ENCODE results near the gene SH3BGRL.

Gene SH3BGRL

DNA sequence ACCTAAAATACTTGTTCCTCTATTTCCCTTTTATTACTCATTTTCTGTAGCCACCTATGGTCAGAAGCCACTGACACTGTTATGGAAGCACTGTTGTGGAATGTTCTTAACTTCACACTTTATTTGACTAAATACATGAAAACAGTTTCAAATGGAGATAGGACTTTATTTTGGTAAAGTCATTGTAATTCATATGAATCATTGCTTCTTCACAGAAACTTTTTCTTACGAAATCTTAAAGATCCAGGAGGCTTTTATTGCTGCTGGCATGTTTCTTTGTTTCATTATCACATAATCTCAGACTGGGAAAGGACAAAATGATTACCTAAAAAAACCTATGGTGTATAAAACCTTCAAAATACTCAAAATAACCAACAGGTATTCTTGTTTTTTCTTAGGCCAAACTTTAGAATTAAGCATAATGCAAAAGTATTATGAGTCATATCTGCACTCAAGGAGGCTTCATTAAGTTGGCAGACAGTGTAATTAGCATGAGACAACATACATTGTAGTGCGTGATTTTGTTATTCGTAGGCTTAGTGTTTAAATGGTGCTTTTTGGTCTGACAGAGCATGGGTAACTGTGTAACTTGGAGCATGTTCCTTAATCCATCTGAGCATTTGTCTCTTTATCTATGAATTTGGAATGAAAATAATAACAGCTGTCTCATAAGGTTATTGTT, 58.0 kb downstream of the SH3BGRL start:
- H3K36me3 ChIP-seq (ENCODE audit: control insufficient read depth, low read depth, low read length), result no peaks in the 10 kb centered on the region
- H3K9ac ChIP-seq (ENCODE audit: low read length), result no peak overlapping the region
- H3K4me3 ChIP-seq (ENCODE audit: low read length), result no peak overlapping the region
- H3K9me3 ChIP-seq (ENCODE audit: control insufficient read depth, low read depth, low read length), result peaks cover 11% of the 10 kb centered on the region
- H3K4me1 ChIP-seq (ENCODE audit: control insufficient read depth, low read depth, low read length), result peaks cover 20% of the 10 kb centered on the region
- no peaks in the 10 kb centered on the region for H3K27me3 ChIP-seq (ENCODE audit: control insufficient read depth, insufficient read depth, low read length)
- no peak overlapping the region for H3K27ac ChIP-seq (ENCODE audit: low read length)

- Histone ChIP-seq H3K9me3 (ENCODE audit: control insufficient read depth, low read depth, low read length) (peaks cover 5% of the 10 kb centered on the region), H3K9ac (ENCODE audit: low read length) (no peak overlapping the region), H3K4me1 (ENCODE audit: control insufficient read depth, low read depth, low read length) (peaks cover 20% of the 10 kb centered on the region), H3K27me3 (ENCODE audit: control insufficient read depth, insufficient read depth, low read length) (no peaks in the 10 kb centered on the region), H3K27ac (ENCODE audit: low read length) (no peak overlapping the region), H3K4me3 (ENCODE audit: low read length) (no peak overlapping the region), H3K36me3 (ENCODE audit: control insufficient read depth, low read depth, low read length) (no peaks in the 10 kb centered on the region)
Observed at GRCh38 chrX:81261576-81261975, 59.7 kb downstream of the SH3BGRL start.

- H3K4me3 ChIP-seq (ENCODE audit: low read length), result no peak overlapping the region
- H3K9ac ChIP-seq (ENCODE audit: low read length), result no peak overlapping the region
- H3K36me3 ChIP-seq (ENCODE audit: control insufficient read depth, low read depth, low read length), result no peaks in the 10 kb centered on the region
- H3K4me1 ChIP-seq (ENCODE audit: control insufficient read depth, low read depth, low read length), result peaks cover 20% of the 10 kb centered on the region
- no peaks in the 10 kb centered on the region for H3K27me3 ChIP-seq (ENCODE audit: control insufficient read depth, insufficient read depth, low read length)
- H3K9me3 ChIP-seq (ENCODE audit: control insufficient read depth, low read depth, low read length), result peaks cover 5% of the 10 kb centered on the region
- no peak overlapping the region for H3K27ac ChIP-seq (ENCODE audit: low read length)
Observed at GRCh38 chrX:81263059-81263458, 61.2 kb downstream of the SH3BGRL start.

DNA sequence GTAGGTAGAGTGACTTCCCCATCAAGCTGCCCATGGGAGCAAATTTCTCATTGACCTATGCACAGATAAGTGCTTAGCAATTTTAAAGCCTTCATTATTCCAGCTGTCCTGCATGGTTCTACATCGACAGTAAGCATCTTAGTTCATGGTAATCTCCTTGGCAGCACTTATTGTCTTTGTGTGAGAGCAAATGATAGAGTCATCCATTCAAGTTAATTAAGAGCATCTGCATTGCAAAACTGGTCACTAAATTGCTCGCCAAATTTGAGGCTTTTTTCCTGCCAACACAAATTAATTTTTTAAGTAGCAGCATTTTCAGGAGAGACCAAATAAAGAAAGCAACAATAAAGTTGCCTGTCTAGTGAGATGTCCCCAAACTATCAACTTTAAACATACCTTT, 76.7 kb downstream of the SH3BGRL start:
- H3K9ac ChIP-seq (ENCODE audit: low read length), result no peak overlapping the region
- H3K27me3 ChIP-seq (ENCODE audit: control insufficient read depth, insufficient read depth, low read length), result no peaks in the 10 kb centered on the region
- peaks cover 19% of the 10 kb centered on the region for H3K9me3 ChIP-seq (ENCODE audit: control insufficient read depth, low read depth, low read length)
- no peak overlapping the region for H3K27ac ChIP-seq (ENCODE audit: low read length)
- no peak overlapping the region for H3K4me3 ChIP-seq (ENCODE audit: low read length)
- H3K4me1 ChIP-seq (ENCODE audit: control insufficient read depth, low read depth, low read length), result no peaks in the 10 kb centered on the region
- H3K36me3 ChIP-seq (ENCODE audit: control insufficient read depth, low read depth, low read length), result no peaks in the 10 kb centered on the region

GRCh38 chrX:81280148-81280547, 78.2 kb downstream of the SH3BGRL start:
- Histone ChIP-seq H3K4me3 (ENCODE audit: low read length) (no peak overlapping the region), H3K9me3 (ENCODE audit: control insufficient read depth, low read depth, low read length) (peaks cover 24% of the 10 kb centered on the region), H3K9ac (ENCODE audit: low read length) (no peak overlapping the region), H3K27ac (ENCODE audit: low read length) (no peak overlapping the region), H3K27me3 (ENCODE audit: control insufficient read depth, insufficient read depth, low read length) (no peaks in the 10 kb centered on the region), H3K36me3 (ENCODE audit: control insufficient read depth, low read depth, low read length) (no peaks in the 10 kb centered on the region), H3K4me1 (ENCODE audit: control insufficient read depth, low read depth, low read length) (no peaks in the 10 kb centered on the region)

DNA sequence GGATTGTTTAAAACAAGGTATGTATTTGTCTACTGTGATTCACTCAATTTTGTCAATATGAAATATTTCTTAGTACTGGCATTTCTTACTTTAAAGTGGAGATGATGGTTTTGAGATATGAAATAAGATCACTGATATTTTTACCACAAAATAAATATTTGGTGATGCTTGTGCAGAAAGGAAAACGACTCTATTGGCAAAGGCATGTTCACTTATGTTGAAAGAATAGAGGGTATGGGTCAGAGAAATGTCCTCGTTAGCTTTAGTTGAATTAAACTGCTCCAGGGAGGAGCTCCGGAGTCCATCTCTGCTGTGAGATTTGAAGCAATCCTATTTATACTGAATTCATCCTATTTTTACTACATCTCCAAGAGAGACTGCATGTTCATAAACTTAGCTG, 84.2 kb downstream of the SH3BGRL start:
- no peak overlapping the region for H3K9ac ChIP-seq (ENCODE audit: low read length)
- no peaks in the 10 kb centered on the region for H3K36me3 ChIP-seq (ENCODE audit: control insufficient read depth, low read depth, low read length)
- H3K4me1 ChIP-seq (ENCODE audit: control insufficient read depth, low read depth, low read length), result no peaks in the 10 kb centered on the region
- no peaks in the 10 kb centered on the region for H3K27me3 ChIP-seq (ENCODE audit: control insufficient read depth, insufficient read depth, low read length)
- H3K27ac ChIP-seq (ENCODE audit: low read length), result no peak overlapping the region
- no peak overlapping the region for H3K4me3 ChIP-seq (ENCODE audit: low read length)
- peaks cover 27% of the 10 kb centered on the region for H3K9me3 ChIP-seq (ENCODE audit: control insufficient read depth, low read depth, low read length)

DNA sequence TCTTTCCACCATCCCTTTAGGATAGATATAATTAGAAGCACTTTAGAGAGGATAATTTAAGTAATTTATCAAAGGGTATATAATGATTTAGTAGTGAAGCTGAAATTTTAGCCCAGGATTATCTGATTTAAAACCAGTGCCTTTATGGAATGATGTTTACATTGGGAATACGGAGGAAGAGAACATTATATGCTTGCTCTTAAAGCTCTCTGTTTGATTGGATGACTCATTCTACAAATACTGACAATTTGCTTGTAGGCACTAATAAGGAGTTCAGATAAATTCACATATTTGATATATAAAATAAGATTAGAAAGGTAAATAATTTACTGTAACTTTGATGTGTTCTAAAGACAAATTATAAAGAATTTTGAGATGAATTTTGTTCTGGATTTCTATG, 84.7 kb downstream of the SH3BGRL start:
- Histone ChIP-seq H3K9me3 (ENCODE audit: control insufficient read depth, low read depth, low read length) (peaks cover 32% of the 10 kb centered on the region), H3K9ac (ENCODE audit: low read length) (no peak overlapping the region), H3K4me1 (ENCODE audit: control insufficient read depth, low read depth, low read length) (no peaks in the 10 kb centered on the region), H3K27me3 (ENCODE audit: control insufficient read depth, insufficient read depth, low read length) (no peaks in the 10 kb centered on the region), H3K27ac (ENCODE audit: low read length) (no peak overlapping the region), H3K4me3 (ENCODE audit: low read length) (no peak overlapping the region), H3K36me3 (ENCODE audit: control insufficient read depth, low read depth, low read length) (no peaks in the 10 kb centered on the region)

- Histone ChIP-seq H3K4me1 (ENCODE audit: control insufficient read depth, low read depth, low read length) (no peaks in the 10 kb centered on the region), H3K36me3 (ENCODE audit: control insufficient read depth, low read depth, low read length) (no peaks in the 10 kb centered on the region), H3K27ac (ENCODE audit: low read length) (no peak overlapping the region), H3K4me3 (ENCODE audit: low read length) (no peak overlapping the region), H3K27me3 (ENCODE audit: control insufficient read depth, insufficient read depth, low read length) (no peaks in the 10 kb centered on the region), H3K9ac (ENCODE audit: low read length) (no peak overlapping the region), H3K9me3 (ENCODE audit: control insufficient read depth, low read depth, low read length) (peaks cover 48% of the 10 kb centered on the region)
Observed at GRCh38 chrX:81291996-81292395, 90.1 kb downstream of the SH3BGRL start.

DNA sequence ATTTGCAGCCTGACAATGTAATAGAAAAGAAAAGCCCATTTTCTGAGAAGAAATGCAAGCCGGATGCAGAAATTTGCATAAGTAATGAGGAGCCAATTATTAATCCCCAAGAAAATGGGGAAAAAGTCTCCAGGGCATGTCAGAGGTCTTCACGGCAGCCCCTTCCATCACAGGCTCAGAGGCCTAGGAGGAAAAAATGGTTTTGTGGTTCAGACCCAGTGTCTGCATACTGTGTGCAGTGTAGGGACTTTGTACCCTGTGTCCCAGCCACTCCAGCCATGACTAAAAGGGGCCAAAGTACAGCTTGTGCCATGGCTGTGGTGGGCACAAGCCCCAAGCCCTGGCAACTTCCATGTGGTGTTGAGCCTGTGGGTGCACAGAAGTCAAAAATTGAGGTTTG, 92.2 kb downstream of the SH3BGRL start:
- no peaks in the 10 kb centered on the region for H3K27me3 ChIP-seq (ENCODE audit: control insufficient read depth, insufficient read depth, low read length)
- no peaks in the 10 kb centered on the region for H3K36me3 ChIP-seq (ENCODE audit: control insufficient read depth, low read depth, low read length)
- H3K9ac ChIP-seq (ENCODE audit: low read length), result no peak overlapping the region
- H3K9me3 ChIP-seq (ENCODE audit: control insufficient read depth, low read depth, low read length), result peaks cover 42% of the 10 kb centered on the region
- no peaks in the 10 kb centered on the region for H3K4me1 ChIP-seq (ENCODE audit: control insufficient read depth, low read depth, low read length)
- H3K4me3 ChIP-seq (ENCODE audit: low read length), result no peak overlapping the region
- H3K27ac ChIP-seq (ENCODE audit: low read length), result no peak overlapping the region

- no peak overlapping the region for H3K4me3 ChIP-seq (ENCODE audit: low read length)
- H3K27ac ChIP-seq (ENCODE audit: low read length), result no peak overlapping the region
- H3K9me3 ChIP-seq (ENCODE audit: control insufficient read depth, low read depth, low read length), result peaks cover 6% of the 10 kb centered on the region
- H3K4me1 ChIP-seq (ENCODE audit: control insufficient read depth, low read depth, low read length), result no peaks in the 10 kb centered on the region
- H3K36me3 ChIP-seq (ENCODE audit: control insufficient read depth, low read depth, low read length), result no peaks in the 10 kb centered on the region
- H3K9ac ChIP-seq (ENCODE audit: low read length), result no peak overlapping the region
- H3K27me3 ChIP-seq (ENCODE audit: control insufficient read depth, insufficient read depth, low read length), result no peaks in the 10 kb centered on the region
Observed at GRCh38 chrX:81301877-81302276, 100.0 kb downstream of the SH3BGRL start.

DNA sequence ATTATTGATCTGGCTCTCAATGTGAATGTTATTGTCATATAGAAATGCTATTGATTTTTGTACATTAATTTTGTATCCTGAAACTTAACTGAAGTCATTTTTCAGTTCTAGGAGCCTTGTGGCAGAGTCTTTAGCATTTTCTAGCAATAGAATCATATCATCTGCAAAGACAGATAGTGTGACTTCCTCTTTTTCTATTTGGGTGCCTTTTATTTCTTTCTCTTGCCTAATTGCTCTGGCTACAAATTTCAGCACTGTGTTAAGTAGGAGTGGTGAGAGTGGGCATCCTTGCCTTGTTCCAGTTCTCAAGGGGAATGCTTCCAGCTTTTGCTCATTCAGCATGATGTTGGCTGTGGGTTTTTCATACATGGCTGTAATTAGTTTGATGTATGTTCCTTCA, 102.7 kb downstream of the SH3BGRL start:
- no peaks in the 10 kb centered on the region for H3K27me3 ChIP-seq (ENCODE audit: control insufficient read depth, insufficient read depth, low read length)
- no peak overlapping the region for H3K27ac ChIP-seq (ENCODE audit: low read length)

GRCh38 chrX:81305240-81305639, 103.3 kb downstream of the SH3BGRL start:
- Histone ChIP-seq H3K36me3 (ENCODE audit: control insufficient read depth, low read depth, low read length) (no peaks in the 10 kb centered on the region), H3K27ac (ENCODE audit: low read length) (no peak overlapping the region), H3K4me3 (ENCODE audit: low read length) (no peak overlapping the region), H3K4me1 (ENCODE audit: control insufficient read depth, low read depth, low read length) (no peaks in the 10 kb centered on the region), H3K9ac (ENCODE audit: low read length) (no peak overlapping the region), H3K27me3 (ENCODE audit: control insufficient read depth, insufficient read depth, low read length) (no peaks in the 10 kb centered on the region), H3K9me3 (ENCODE audit: control insufficient read depth, low read depth, low read length) (peaks cover 17% of the 10 kb centered on the region)

More for the DNA sequence above, 102.7 kb downstream of the SH3BGRL start:
- H3K9ac ChIP-seq (ENCODE audit: low read length), result no peak overlapping the region
- no peaks in the 10 kb centered on the region for H3K36me3 ChIP-seq (ENCODE audit: control insufficient read depth, low read depth, low read length)
- H3K4me1 ChIP-seq (ENCODE audit: control insufficient read depth, low read depth, low read length), result no peaks in the 10 kb centered on the region
- peaks cover 17% of the 10 kb centered on the region for H3K9me3 ChIP-seq (ENCODE audit: control insufficient read depth, low read depth, low read length)
- no peak overlapping the region for H3K4me3 ChIP-seq (ENCODE audit: low read length)
